ENCODE data around the gene PPP6R1.

Gene PPP6R1

DNA sequence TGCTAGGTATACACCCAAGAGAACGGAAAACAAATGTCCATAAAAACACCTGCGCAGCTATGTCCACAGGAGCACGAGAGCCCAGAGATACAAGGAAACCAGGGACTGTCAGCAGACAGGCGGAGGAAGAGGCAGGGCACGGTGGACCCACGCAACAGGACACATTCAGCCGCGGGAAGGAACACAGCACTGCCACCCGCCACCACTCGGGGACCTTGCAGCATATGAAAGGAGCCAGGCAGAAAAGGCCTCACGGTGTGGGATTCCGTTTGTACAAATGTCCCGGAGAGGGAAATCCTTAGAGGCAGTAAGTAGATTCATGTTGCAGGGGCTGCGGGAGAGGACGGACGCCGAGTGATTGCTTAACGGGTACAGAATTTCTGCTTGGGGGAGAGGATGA is 13.3 kb upstream of the PPP6R1 start:
- Histone ChIP-seq H3K4ac (ENCODE audit: low read depth, low read length) (no peak overlapping the region), H2BK15ac (replicated peaks; ENCODE audit: low read depth) (no peak overlapping the region), H3K4me2 (ENCODE audit: low read length) (no peak overlapping the region), H3K18ac (ENCODE audit: low read length) (no peak overlapping the region), H4K5ac (ENCODE audit: low read length) (no peak overlapping the region), H2AK5ac (ENCODE audit: low read length) (no peak overlapping the region), H4K8ac (ENCODE audit: low read depth, low read length) (no peak overlapping the region), H3K56ac (ENCODE audit: low read length) (no peak overlapping the region), H3K79me1 (ENCODE audit: low read length) (no peaks in the 10 kb centered on the region), H3K4me3 (ENCODE audit: low read length) (no peak overlapping the region), H2BK5ac (ENCODE audit: low read length) (no peak overlapping the region), H3K9ac (ENCODE audit: low read length) (no peak overlapping the region), H3K79me2 (ENCODE audit: control insufficient read depth, insufficient read depth, low read length) (no peaks in the 10 kb centered on the region), H3K23ac (ENCODE audit: low read length) (no peak overlapping the region), H3K27ac (ENCODE audit: low read depth, low read length) (no peak overlapping the region), H2BK120ac (ENCODE audit: low read depth, low read length) (no peak overlapping the region), H3K27me3 (ENCODE audit: insufficient read depth, low read length, poor library complexity) (no peaks in the 10 kb centered on the region), H3K4me1 (ENCODE audit: control insufficient read depth, low read depth, low read length) (no peaks in the 10 kb centered on the region), H3K36me3 (ENCODE audit: control insufficient read depth, insufficient read depth, low read length) (no peaks in the 10 kb centered on the region)
- DNase-seq = no peak
- no CpG with 5 or more reads among the region's 18 CpGs for WGBS (ENCODE audit: extremely low coverage, insufficient coverage, low lambda C conversion rate)

DNA sequence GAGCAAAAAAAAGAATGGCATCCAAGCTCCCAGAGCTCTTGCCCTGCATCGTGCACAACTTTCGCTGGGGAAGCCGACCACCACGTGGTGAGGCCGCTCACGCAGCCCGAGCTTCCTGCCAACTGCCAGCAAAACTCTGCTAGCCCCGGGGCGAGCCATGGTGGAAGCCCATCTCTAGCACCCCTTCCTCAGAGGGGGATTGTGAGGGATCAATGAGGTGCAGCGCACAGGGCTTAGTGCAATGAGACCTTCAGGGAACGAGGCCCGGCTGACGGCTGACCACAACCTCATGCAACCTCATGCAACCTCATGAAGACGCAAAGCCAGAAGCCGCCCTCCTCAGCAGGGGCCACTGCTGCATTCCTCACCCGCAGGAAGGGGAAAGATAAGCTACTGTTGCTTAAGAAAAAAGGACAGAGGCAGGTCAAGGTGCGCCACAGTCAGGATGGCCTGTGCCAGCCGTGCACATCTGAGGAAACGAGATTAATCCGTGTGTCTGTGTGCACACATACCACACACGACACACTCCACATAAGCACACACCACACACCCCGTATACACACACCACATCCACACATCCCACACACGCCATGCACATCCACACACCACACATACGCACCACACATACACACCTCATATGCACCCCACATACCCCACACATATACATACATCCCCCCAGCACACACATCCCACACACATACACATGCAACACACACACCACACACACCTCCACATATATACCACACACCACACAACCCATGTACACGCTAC is 11.5 kb upstream of the PPP6R1 start:
- H3K4ac ChIP-seq (ENCODE audit: low read depth, low read length) = no peak overlapping the region
- peak; percentile 58 for DNase-seq
- no peak overlapping the region for H2BK15ac ChIP-seq (replicated peaks; ENCODE audit: low read depth)
- H3K9ac ChIP-seq (ENCODE audit: low read length) = no peak overlapping the region
- H2BK120ac ChIP-seq (ENCODE audit: low read depth, low read length) = no peak overlapping the region
- no peak overlapping the region for H3K18ac ChIP-seq (ENCODE audit: low read length)
- no peak overlapping the region for H4K8ac ChIP-seq (ENCODE audit: low read depth, low read length)
- no peaks in the 10 kb centered on the region for H3K27me3 ChIP-seq (ENCODE audit: insufficient read depth, low read length, poor library complexity)
- no peaks in the 10 kb centered on the region for H3K79me1 ChIP-seq (ENCODE audit: low read length)
- no peak overlapping the region for H3K4me2 ChIP-seq (ENCODE audit: low read length)
- no peaks in the 10 kb centered on the region for H3K4me1 ChIP-seq (ENCODE audit: control insufficient read depth, low read depth, low read length)
- H3K23ac ChIP-seq (ENCODE audit: low read length) = no peak overlapping the region
- no peaks in the 10 kb centered on the region for H3K79me2 ChIP-seq (ENCODE audit: control insufficient read depth, insufficient read depth, low read length)
- H3K36me3 ChIP-seq (ENCODE audit: control insufficient read depth, insufficient read depth, low read length) = no peaks in the 10 kb centered on the region
- H2BK5ac ChIP-seq (ENCODE audit: low read length) = no peak overlapping the region
- H2AK5ac ChIP-seq (ENCODE audit: low read length) = no peak overlapping the region
- no peak overlapping the region for H3K27ac ChIP-seq (ENCODE audit: low read depth, low read length)
- H3K56ac ChIP-seq (ENCODE audit: low read length) = peak overlapping the region; percentile 30
- 100% methylated on average over 4 of the region's 25 CpGs for WGBS (ENCODE audit: extremely low coverage, insufficient coverage, low lambda C conversion rate)
- H3K4me3 ChIP-seq (ENCODE audit: low read length) = no peak overlapping the region
- H4K5ac ChIP-seq (ENCODE audit: low read length) = no peak overlapping the region

DNA sequence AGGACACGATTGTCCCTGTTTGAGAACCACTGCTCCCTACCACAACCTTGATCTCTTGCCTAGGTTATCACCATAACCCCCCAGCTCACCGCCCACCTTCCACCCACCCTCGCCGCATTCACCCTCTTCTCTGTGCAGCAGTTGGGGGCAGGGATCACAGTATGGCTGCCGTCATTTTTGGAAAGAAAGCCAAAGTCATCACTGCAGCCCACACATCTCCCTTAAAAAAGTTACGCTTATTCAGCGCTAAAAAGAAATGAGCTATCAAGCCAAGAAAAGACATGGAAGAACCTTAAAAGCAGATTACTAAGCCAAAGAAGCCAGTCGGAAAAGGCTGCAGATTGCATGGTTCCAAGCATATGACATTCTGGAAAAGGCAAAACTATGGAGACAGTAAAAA is 10.5 kb upstream of the PPP6R1 start:
- Histone ChIP-seq H3K79me1 (ENCODE audit: low read length) (no peaks in the 10 kb centered on the region), H3K4me3 (ENCODE audit: low read length) (no peak overlapping the region)
- no CpG with 5 or more reads among the region's 8 CpGs for WGBS (ENCODE audit: extremely low coverage, insufficient coverage, low lambda C conversion rate)

DNA sequence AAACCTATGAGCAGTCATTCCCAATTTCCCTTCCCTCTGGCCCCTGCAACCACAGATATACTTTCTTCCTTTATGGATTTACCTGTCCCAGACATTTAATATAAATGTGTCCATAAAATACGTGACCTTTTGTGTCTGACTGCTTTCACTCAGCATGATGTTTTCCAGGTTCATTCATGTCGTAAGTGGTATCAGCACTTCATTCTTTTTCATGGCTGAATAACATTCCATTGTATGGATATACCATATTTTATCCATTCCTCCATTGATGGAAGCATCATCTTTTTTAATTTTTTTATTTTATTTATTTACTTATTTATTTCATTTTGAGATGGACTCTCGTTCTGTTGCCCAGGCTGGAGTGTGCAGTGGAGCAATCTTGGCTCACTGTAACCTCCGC is 8.0 kb upstream of the PPP6R1 start:
- WGBS (ENCODE audit: extremely low coverage, insufficient coverage, low lambda C conversion rate) = no CpG with 5 or more reads among the region's 4 CpGs
- Histone ChIP-seq H4K8ac (ENCODE audit: low read depth, low read length) (no peak overlapping the region), H2BK15ac (replicated peaks; ENCODE audit: low read depth) (no peak overlapping the region)

More for the DNA sequence above, 10.5 kb upstream of the PPP6R1 start:
- Histone ChIP-seq H2BK15ac (replicated peaks; ENCODE audit: low read depth) (no peak overlapping the region), H3K27me3 (ENCODE audit: insufficient read depth, low read length, poor library complexity) (no peaks in the 10 kb centered on the region), H3K4me2 (ENCODE audit: low read length) (no peak overlapping the region), H2AK5ac (ENCODE audit: low read length) (no peak overlapping the region), H4K5ac (ENCODE audit: low read length) (no peak overlapping the region), H3K56ac (ENCODE audit: low read length) (no peak overlapping the region), H3K36me3 (ENCODE audit: control insufficient read depth, insufficient read depth, low read length) (no peaks in the 10 kb centered on the region), H3K23ac (ENCODE audit: low read length) (no peak overlapping the region), H3K4ac (ENCODE audit: low read depth, low read length) (no peak overlapping the region), H3K9ac (ENCODE audit: low read length) (no peak overlapping the region), H3K18ac (ENCODE audit: low read length) (no peak overlapping the region), H3K79me2 (ENCODE audit: control insufficient read depth, insufficient read depth, low read length) (no peaks in the 10 kb centered on the region), H4K8ac (ENCODE audit: low read depth, low read length) (no peak overlapping the region), H2BK120ac (ENCODE audit: low read depth, low read length) (no peak overlapping the region), H3K4me1 (ENCODE audit: control insufficient read depth, low read depth, low read length) (no peaks in the 10 kb centered on the region), H3K27ac (ENCODE audit: low read depth, low read length) (no peak overlapping the region), H2BK5ac (ENCODE audit: low read length) (no peak overlapping the region)
- no peak for DNase-seq

DNA sequence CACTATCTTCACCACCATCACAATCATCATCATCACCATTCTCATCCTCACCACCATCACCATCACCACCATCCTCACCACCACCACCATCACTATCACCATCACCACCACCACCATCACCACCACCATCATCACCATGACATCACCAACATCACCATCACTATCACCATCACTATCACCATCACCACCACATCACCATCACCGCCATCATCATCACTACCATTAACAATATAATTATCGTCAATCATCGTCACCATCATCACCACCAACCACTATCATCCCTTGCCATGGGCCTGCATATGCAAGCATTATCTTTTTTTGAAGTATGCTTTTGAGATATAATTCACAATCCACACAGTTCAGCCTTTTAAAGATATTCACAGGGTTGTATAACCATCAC is 7.6 kb upstream of the PPP6R1 start:
- Histone ChIP-seq H2AK5ac (ENCODE audit: low read length) (no peak overlapping the region), H3K27ac (ENCODE audit: low read depth, low read length) (no peak overlapping the region), H3K79me1 (ENCODE audit: low read length) (no peaks in the 10 kb centered on the region), H3K9ac (ENCODE audit: low read length) (no peak overlapping the region), H4K8ac (ENCODE audit: low read depth, low read length) (no peak overlapping the region), H2BK5ac (ENCODE audit: low read length) (no peak overlapping the region), H3K23ac (ENCODE audit: low read length) (no peak overlapping the region), H3K56ac (ENCODE audit: low read length) (no peak overlapping the region), H3K27me3 (ENCODE audit: insufficient read depth, low read length, poor library complexity) (no peaks in the 10 kb centered on the region), H3K79me2 (ENCODE audit: control insufficient read depth, insufficient read depth, low read length) (no peaks in the 10 kb centered on the region), H3K4me3 (ENCODE audit: low read length) (no peak overlapping the region), H3K36me3 (ENCODE audit: control insufficient read depth, insufficient read depth, low read length) (no peaks in the 10 kb centered on the region), H3K18ac (ENCODE audit: low read length) (no peak overlapping the region), H3K4me1 (ENCODE audit: control insufficient read depth, low read depth, low read length) (no peaks in the 10 kb centered on the region), H3K4me2 (ENCODE audit: low read length) (no peak overlapping the region), H4K5ac (ENCODE audit: low read length) (no peak overlapping the region), H2BK15ac (replicated peaks; ENCODE audit: low read depth) (no peak overlapping the region), H2BK120ac (ENCODE audit: low read depth, low read length) (no peak overlapping the region), H3K4ac (ENCODE audit: low read depth, low read length) (no peak overlapping the region)
- no CpG with 5 or more reads among the region's 3 CpGs for WGBS (ENCODE audit: extremely low coverage, insufficient coverage, low lambda C conversion rate)
- DNase-seq = no peak

More for the DNA sequence above, 8.0 kb upstream of the PPP6R1 start:
- no peak overlapping the region for H3K56ac ChIP-seq (ENCODE audit: low read length)
- no peaks in the 10 kb centered on the region for H3K4me1 ChIP-seq (ENCODE audit: control insufficient read depth, low read depth, low read length)
- no peak overlapping the region for H3K4ac ChIP-seq (ENCODE audit: low read depth, low read length)
- no peaks in the 10 kb centered on the region for H3K79me1 ChIP-seq (ENCODE audit: low read length)
- no peak overlapping the region for H3K9ac ChIP-seq (ENCODE audit: low read length)
- H2AK5ac ChIP-seq (ENCODE audit: low read length) = no peak overlapping the region
- H3K23ac ChIP-seq (ENCODE audit: low read length) = no peak overlapping the region
- no peak overlapping the region for H2BK5ac ChIP-seq (ENCODE audit: low read length)
- no peak overlapping the region for H3K18ac ChIP-seq (ENCODE audit: low read length)
- H3K79me2 ChIP-seq (ENCODE audit: control insufficient read depth, insufficient read depth, low read length) = no peaks in the 10 kb centered on the region
- no peaks in the 10 kb centered on the region for H3K36me3 ChIP-seq (ENCODE audit: control insufficient read depth, insufficient read depth, low read length)
- DNase-seq = no peak
- H2BK120ac ChIP-seq (ENCODE audit: low read depth, low read length) = no peak overlapping the region
- no peaks in the 10 kb centered on the region for H3K27me3 ChIP-seq (ENCODE audit: insufficient read depth, low read length, poor library complexity)
- H4K5ac ChIP-seq (ENCODE audit: low read length) = no peak overlapping the region
- no peak overlapping the region for H3K4me2 ChIP-seq (ENCODE audit: low read length)
- H3K27ac ChIP-seq (ENCODE audit: low read depth, low read length) = no peak overlapping the region
- H3K4me3 ChIP-seq (ENCODE audit: low read length) = no peak overlapping the region

Measured in mesendoderm (in vitro differentiated cells).